AG04450 (cell line): ENCODE measurements around the gene SPAG6. TPM values are rescaled to one million over a fixed set of nuclear protein-coding genes. Genes with fewer than 3 reads are reported as not detected.
A peak's percentile ranks its signal among the peaks of the same experiment; 100 is the strongest.

Source experiments
- CTCF ChIA-PET: fragments of 300-600, 350-600 bp; formaldehyde crosslinking; extraction: SDS; loops from one replicate; lab custom pipeline; 2022; ENCODE audit warnings: antibody characterized with exemption, inconsistent platforms; lab: Charles Lee
- POLR2A ChIA-PET: fragments of 350-600 bp; formaldehyde crosslinking; extraction: SDS; loops from one replicate; lab custom pipeline; 2021; ENCODE audit warnings: antibody characterized with exemption, inconsistent platforms; lab: Yijun Ruan, JAX
- DNase-seq: peaks from one replicate; pipeline ENCODE4 v3.0.0-alpha.2; 2011; ENCODE audit warnings: low read depth, low spot score
- H3K27ac ChIP-seq: one replicate; pipeline ENCODE4 v1.5.1; 2012; ENCODE audit warnings: low read depth, low read length, control low read depth
- H3K27me3 ChIP-seq: one replicate; pipeline ENCODE4 v1.6.0; 2012; ENCODE audit warnings: low read length; ENCODE audit not compliant: control insufficient read depth, insufficient read depth
- H3K4me3 ChIP-seq: 2 replicates; pipeline ENCODE4 v1.5.1; 2011; ENCODE audit warnings: mild to moderate bottlenecking, low read depth, low read length, control low read depth
- H3K9me3 ChIP-seq: 2 replicates; pipeline ENCODE4 v1.5.1; 2012; ENCODE audit warnings: low read length; ENCODE audit not compliant: control insufficient read depth, insufficient read depth
- CTCF ChIP-seq: IDR thresholded peaks from 2 replicates; pipeline ENCODE4 v1.5.1; 2011; ENCODE audit warnings: low read depth, low read length, control low read depth, inconsistent platforms
- polyA plus RNA-seq: library from polyadenylated mRNA; depleted of rRNA; stranded (reverse); fragments of >200 nt; gene quantifications from 2 replicates; pipeline ENCODE4 v1.2.3, GENCODE V29; 2011

SPAG6 gene
- polyA plus RNA-seq, 1 experiment = not detected

- Histone ChIP-seq H3K27me3 (no peaks in the 10 kb centered on the region), H3K9me3 (no peaks in the 10 kb centered on the region), H3K4me3 (no peak overlapping the region), H3K27ac (no peak overlapping the region)
- ChIA-PET CTCF (no interaction called here), POLR2A (no interaction called here)
- DNase-seq = no peak
- no peak for TF ChIP-seq CTCF
Measured at GRCh38 chr10:22414146-22414545, 68.8 kb downstream of the SPAG6 start.

- ChIA-PET CTCF (no interaction called here), POLR2A (no interaction called here)
- Histone ChIP-seq H3K9me3 (no peaks in the 10 kb centered on the region), H3K27me3 (no peaks in the 10 kb centered on the region), H3K4me3 (no peak overlapping the region), H3K27ac (no peak overlapping the region)
- no peak for TF ChIP-seq CTCF
- DNase-seq = no peak
Measured at GRCh38 chr10:22415072-22415471, 69.8 kb downstream of the SPAG6 start.

GRCh38 chr10:22417736-22418268 is 72.5 kb downstream of the SPAG6 start:
- POLR2A ChIA-PET = no interaction called here
- H3K27ac ChIP-seq = no peak overlapping the region
- no peak for DNase-seq
- CTCF ChIA-PET = no interaction called here
- no peak overlapping the region for H3K4me3 ChIP-seq
- no peak for TF ChIP-seq CTCF
- no peaks in the 10 kb centered on the region for H3K9me3 ChIP-seq
- no peaks in the 10 kb centered on the region for H3K27me3 ChIP-seq

DNA sequence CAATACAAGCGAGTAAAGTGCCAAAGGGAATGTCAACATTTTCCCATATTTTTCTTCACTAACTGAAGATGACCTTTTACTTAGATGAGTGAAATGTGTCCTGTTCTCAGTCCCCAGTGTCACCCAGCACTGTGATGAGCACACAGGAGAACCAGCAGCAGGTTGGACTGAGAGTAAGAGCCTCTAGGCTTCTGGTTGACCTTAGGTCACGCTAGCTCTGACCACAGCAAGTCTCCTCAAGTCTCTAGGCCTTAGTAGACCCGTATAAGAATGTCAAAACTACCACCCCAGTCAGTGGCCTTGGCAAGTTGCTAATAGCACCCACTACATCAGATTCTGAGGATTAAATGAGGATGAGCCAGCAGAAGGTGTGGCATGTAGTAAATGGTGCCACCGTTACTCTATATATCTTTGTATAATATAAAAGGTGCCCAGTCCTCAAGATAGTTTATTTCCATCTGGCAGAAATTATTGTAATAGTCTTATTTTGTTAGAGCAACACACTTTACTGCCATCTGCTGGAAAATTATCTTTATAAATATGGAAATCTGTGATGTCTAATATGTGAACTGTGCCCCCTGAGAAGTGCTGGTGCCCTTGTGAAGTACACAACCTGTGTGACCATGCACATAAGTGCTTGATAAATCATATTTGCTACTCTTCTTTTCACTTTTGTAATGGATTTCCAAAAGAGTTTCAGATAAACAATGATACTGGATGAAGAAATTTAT is 75.7 kb downstream of the SPAG6 start:
- ChIA-PET CTCF (no interaction called here), POLR2A (no interaction called here)
- Histone ChIP-seq H3K27ac (no peak overlapping the region), H3K4me3 (no peak overlapping the region), H3K9me3 (no peaks in the 10 kb centered on the region), H3K27me3 (no peaks in the 10 kb centered on the region)
- TF ChIP-seq CTCF = peak; percentile 31
- DNase-seq = no peak

DNA sequence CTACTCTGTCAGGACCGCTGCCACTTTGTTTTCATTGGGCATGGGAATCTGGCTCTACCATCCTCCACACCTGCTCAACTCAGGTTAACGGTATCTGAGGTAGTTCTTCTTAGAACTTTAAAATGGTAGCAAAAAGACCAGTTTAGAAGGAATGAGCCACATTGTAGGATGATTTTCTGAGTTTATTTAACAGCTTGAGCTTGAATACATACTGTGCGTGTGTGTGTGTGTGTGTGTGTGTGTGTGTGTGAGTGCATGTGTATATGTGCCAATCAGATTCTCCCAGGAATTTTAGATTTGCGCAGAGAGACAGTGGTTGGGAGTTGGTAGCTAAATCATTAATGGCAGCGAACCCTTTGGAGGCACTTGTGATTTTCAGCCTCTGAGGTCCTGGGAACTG is 81.4 kb downstream of the SPAG6 start:
- POLR2A ChIA-PET = no interaction called here
- Histone ChIP-seq H3K27me3 (no peaks in the 10 kb centered on the region), H3K27ac (no peak overlapping the region), H3K9me3 (no peaks in the 10 kb centered on the region), H3K4me3 (no peak overlapping the region)
- CTCF ChIA-PET = no interaction called here
- TF ChIP-seq CTCF = no peak
- DNase-seq = no peak
